DND-41 (cell line): ENCODE results near the gene MIP.

Source experiments
- CTCF ChIP-seq: IDR thresholded peaks from 2 replicates; pipeline ENCODE4 v1.5.1; 2012; ENCODE audit warnings: borderline replicate concordance, low read length, moderate library complexity, mild to moderate bottlenecking; ENCODE audit not compliant: poor library complexity, severe bottlenecking; ENCODE audit errors: extremely low read depth
- EZH2 ChIP-seq: IDR thresholded peaks from 3 replicates; pipeline ENCODE4 v1.6.1; 2012; ENCODE audit warnings: borderline replicate concordance, low read depth, mild to moderate bottlenecking, moderate library complexity, low read length, inconsistent platforms; ENCODE audit not compliant: severe bottlenecking

- no peak for TF ChIP-seq CTCF
- no peak for TF ChIP-seq EZH2
Measured at GRCh38 chr12:56486694-56487093, 32.2 kb upstream of the MIP start.
